CMK (cell line): Measurements from ENCODE around the gene NTRK2.
"Not testable (repeated sequence)": the region's sequence is repeated elsewhere in the genome, so short reads cannot be mapped to it uniquely, and the experiment has no call there.

Source experiments
- DNase-seq: peaks from one replicate; pipeline ENCODE4 v3.0.0-alpha.2; 2010; ENCODE audit warnings: low read depth

Gene NTRK2

DNA sequence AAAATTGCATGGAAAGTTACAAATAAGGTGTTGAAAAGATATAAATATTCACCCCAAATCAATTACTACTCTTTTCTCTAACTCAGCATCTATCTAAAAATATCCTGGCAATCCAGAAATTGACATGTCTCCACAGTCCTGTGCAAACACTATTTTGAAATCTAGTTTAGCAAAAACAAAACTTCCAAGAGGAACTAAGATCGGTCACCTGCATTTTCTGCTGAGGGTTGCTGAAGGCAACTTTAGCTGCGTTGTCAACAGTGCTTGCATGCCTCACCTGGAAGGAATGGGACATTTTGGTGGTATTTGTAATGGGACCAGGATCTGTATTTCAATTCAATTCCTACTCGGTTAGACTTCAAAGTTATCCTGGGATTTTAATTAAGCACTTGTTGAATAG is 398.3 kb downstream of the NTRK2 start:
- DNase-seq = no peak

GRCh38 chr9:85069421-85069820 is 399.9 kb downstream of the NTRK2 start:
- not testable (repeated sequence) for DNase-seq
